HUDEP-2 (cell line): Measurements from ENCODE around the gene MUCL1.
"Not testable (repeated sequence)": the region's sequence is repeated elsewhere in the genome, so short reads cannot be mapped to it uniquely, and the experiment has no call there.

Experiments
- DNase-seq, 76 experiments: peaks; one replicate each; lab custom pipeline; 2025; ENCODE audit not compliant: unreplicated experiment in 76 of 76; lab: John Stamatoyannopoulos, UW

Gene MUCL1, protein sequence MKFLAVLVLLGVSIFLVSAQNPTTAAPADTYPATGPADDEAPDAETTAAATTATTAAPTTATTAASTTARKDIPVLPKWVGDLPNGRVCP

DNA sequence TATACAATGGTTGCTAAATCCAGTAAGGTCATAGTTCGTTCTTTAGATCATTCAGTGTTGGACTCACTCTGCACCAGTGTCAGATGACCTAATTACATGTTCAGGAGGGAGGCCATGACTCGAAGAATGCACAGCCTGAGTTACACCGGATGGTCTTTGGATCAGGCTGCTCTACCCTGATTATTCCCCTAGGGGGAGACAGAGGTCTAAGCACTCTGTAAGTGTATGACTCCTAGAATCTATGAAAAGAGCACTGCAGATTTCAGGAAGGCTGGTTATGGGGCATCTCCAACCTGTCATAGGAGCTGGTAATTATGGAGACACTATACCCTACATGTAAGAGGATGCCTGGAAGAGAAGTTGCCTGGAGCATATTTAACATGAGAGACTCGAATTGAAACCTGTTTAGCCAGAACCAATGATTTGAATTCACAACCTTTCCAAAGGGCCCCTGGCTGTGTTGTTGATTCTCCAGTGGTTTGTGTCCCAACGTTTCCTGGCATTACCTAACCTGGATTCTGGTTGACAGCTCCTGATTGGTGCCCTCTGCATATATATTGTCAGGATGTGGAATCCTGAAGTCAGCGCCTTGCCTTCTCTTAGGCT is at the start of gene MUCL1:
Gene MUCL1, plus strand, starts transcription at position 584 of the 606 bp plus-strand sequence. CDS start 67 bp downstream, outside the sequence.
- peak in 58 of 76 experiments; percentile 2 to 79 (median 38) for DNase-seq

DNA sequence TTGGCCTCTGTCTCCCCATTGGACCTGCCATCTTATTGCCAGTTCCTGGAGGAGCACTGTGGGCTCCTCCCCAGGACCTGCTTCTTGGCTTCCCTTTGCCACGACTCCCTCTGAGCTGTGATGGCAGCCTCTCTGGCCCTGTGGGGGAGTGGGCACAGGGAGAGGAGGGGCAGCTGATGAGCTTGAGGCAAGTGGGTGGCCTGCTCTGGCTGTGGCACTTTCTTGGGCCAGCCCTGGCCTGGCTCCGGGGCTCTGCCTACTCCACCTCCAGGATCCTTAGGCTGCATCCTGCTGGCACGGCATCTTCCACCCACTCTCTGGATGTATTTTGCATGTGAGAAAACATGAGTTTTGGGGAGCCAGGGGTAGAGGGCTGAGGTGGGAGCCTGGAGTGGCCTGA is 32.6 kb upstream of the MUCL1 start:
- DNase-seq, result no peak

DNA sequence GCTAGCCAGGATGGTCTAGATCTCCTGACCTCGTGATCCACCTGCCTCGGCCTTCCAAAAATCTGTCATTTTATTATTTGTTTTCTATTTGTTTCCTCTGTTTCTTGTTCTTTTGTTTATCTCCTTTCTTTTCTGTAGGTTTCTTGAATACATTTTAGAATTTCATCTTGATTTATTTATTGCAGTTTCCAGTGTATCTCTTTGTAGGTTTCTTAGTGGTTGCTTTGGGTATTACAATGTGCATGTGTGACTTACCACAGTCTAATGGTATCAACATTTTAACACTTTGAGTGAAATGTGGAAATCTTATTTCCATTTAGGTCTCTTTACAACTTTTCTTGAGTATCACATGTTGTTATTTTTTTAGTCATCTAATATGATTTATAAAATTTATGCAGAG is 29.9 kb upstream of the MUCL1 start:
- no peak for DNase-seq

DNA sequence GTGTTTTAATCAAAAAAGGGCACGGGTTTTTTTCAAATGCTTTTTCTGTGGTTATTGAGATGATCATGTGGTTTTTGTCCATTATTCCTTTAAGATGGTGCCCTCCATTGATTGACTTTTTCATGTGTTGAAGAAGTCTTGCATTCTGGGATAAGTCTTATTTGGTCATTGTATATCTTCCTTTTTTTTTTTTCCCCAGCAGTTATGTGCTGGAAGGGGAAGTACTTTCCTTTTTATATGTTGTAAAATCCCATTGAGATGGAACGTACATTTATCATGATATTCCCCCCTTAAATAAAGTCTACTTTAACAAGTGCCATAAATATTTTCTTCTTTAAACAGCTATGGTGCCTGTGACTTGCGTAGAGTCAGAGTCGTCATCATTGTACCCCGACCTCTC is 24.8 kb upstream of the MUCL1 start:
- no peak for DNase-seq

DNA sequence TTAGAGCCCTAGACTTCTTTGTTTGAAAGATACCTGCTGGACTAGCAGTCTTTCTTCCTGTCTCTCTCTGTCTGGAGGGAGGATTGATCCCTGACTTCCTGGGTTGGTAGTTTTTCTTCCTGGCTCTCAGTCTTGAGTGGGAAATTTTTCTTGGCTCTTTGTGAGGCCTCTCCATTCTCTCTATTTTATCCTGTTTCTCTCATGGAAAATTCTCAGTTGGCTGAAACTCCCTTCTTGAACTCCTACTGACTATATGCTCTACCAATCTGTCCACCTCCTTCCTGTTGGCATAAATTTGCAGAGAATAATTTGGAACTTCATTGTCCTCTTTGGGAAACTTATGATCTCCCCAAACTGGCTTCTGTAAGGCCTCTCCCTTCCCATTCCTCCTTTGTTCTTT is 24.1 kb upstream of the MUCL1 start:
- no peak for DNase-seq

DNA sequence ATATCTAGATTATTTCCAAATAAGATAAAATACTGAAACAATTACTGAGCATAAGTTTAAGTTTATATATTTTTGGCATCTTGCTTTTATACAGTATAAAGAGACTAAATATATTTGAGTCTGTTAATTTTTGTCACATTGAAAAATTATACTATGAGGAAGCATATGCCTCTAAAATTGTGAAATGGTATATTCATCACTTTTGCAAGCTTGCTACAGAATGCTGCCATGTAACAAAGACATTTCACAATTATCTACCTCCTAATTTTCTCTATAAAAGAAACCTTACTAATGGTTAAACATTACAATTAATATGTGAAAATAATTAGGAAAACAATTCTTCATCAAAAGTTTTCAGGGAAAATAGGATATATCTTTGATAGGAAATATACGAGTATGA is 22.7 kb upstream of the MUCL1 start:
- DNase-seq, result no peak

DNA sequence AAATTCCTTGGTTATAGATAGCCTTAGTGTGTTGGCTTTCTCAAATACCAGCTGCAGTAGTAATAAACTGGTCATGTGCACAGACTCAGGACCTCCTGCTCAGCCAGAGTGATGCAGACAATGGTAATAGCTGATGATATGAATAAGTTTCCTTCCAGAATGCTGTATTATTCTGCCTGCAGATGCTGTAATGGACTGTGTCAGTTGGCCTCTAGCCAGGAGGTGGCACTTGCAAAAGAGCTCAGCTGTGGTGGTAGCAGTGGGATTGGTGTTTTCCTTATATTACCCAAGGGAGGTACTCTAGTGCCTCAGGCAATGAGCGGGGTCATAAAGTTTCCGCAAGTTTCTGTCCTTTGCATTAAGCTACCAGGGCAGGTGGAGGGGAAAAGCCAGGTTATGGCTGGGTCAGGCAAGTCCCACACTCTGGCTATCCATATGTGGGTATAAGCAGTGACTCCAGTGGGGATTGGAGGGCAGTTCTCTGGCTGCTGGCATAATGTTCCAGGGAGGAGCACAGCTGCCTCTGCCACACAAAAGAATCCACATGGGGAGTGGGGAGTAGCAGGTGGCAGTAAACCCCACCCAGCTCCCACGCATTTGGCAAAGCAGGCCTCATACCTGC is 14.0 kb upstream of the MUCL1 start:
- DNase-seq, result no peak

DNA sequence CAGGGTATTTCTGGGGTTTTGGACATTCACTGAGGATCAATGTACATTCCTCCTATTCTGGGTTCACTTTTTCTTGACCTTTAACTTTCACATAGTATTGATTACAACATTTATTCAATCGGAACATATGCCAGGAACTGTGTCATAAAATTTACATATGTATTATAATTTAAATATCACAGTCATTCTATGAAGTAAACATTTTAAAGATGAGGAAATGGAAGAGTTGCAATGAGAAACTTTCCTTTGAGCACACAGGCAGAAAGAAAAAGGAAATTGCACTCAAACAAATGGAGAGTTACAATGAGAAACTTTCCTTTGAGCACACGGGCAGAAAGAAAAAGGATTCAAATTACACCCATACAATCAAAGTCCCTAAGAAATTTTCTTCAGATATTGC is 3.1 kb downstream of the MUCL1 start:
- DNase-seq, result no peak

DNA sequence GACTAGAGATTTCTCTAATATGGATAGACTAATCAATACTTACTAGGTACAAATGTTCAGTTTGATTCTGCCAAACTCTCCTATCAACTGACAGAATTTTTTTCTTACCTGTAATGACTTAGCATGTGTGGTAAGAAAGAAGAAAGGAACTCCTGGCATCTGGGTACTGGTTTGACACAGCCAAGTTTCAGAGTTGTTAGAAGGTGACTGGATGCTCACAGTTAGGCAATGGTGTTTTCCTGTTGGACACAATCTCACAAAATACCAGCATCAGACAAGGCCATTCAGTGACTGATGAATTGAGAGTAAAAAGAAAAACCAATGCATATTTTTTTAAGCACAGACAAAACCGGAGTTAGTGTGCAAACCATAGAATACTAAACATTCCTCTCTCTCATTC is 4.2 kb downstream of the MUCL1 start:
- DNase-seq, result no peak

DNA sequence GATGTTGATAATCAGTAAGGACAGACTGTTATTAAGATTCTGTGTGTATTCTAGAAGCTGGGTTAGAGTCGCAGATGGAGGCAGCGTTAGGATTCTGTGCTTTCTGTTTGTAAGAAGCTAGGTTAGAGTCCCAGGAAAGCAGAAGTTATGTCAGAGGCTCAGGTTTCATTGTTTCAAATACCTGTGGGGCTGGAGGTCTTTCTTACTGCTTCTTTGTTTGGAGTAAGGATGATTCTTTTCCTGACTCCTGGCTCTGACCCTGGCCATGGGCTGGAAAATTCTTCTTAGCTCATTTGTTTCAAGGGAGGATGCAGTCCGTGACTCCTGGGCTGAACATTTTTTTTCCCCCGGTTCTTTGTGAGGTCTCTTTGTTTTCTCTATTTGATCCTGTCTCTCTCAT is 5.2 kb downstream of the MUCL1 start:
- DNase-seq, result no peak

DNA sequence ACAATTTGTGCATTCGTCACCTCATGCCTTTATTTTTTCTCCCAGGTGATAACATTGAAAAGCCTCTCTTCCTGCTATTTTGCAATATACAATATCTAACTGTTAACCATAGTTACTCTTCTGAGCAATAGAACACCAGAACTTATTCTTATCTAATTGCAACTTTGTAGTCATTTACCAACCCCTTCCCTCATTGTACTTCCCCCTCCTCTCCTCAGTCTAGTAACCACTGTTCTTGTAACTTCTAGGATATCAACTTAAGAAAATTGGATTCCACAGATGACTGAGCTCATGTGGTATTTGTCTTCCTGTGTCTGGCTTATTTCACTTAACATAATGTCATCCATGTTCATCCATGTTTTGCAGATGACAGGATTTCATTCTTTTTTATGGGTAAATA is 7.6 kb downstream of the MUCL1 start:
- no peak for DNase-seq

DNA sequence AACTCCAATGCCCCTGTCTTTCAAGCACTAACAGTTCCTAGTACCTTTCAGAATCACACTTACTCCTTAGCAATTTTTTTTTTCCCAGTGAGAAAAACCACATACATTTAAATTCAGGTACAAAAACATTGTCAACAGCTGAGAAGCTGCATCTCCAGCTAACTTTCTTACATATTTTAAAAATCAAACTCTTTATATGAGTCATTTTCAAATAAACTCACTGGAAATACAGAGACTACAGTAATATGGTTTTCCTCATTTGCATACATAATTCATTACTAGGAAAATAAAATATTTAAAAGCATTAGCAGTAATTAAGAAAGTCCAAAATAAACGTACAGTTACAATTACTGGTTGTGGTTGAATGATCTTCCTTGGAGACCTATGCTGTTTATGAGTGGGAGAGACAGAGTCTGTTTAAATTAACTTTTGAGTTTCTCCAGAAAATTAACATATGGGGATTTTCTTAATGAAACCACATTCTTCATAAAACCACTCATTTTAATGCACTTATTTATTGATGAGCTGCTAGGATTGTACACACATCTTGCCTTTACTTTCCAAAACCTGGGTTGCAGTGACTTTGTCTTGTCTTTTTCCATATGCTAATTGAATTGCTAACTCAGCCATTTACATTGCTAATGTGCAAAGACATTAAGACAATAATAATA is 9.8 kb downstream of the MUCL1 start:
- DNase-seq, result no peak

DNA sequence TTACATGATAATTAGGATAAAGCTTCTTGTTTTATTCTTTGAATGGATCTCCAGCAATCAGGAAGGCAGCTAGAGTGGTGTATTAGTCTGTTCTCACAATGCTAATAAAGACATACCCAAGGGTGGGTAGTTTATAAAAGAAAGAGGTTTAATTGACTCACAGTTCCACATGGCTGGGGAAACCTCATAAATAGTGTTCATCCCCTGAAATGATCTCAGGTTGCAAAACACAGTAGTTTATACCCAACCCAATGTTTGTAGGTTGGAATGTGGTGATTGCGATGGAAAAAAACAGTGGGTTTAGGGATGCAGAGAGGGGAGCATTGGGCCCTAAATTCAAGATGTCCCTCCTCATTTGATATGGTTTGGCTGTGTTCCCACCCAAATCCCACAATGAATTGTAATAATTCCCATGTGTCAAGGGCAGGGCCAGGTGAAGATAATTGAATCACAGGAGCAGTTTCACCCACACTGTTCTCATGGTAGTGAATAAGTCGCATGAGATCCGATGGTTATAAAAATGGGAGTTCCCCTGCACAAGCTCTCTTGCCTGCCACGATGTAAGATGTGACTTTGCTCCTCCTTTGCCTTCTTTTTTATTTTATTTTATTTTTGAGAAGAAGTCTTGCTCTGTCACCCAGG is 11.5 kb downstream of the MUCL1 start:
- no peak for DNase-seq

DNA sequence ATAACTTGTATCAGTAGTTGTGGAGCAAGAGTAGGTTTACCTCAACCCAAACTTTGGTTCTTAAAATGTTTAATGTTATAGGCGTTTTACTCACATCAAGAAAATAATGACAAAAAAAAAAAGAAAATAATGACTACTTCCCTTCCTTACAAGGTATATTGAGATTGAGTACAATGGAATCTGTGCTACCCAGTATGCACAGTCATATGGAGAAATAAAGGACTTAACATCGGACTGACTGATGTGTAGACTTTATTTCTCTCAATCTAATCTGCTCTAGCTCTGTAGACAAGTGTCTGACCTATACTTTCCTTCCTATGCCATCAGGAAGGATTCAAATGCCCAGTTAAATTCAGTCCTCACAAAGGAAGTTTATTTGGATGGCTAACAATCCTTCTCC is 14.4 kb downstream of the MUCL1 start:
- no peak for DNase-seq

DNA sequence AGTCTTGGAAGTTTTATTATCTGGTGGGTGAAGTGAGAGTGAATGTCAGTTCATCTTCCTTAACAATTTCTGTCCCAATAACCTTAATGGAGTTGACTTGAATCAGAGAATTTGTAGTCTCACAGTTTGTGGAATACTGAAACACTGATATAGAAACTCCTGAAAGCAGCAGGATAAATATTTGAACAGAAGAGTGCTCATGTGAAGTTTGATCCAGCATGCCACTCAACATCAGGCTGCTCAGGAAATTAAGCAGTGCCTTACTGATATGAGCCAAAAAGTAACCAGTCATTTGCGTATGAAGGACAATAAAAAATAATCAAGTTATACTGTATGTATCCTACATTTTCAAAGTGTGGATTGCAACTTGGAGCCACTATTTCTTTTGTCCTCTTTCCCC is 15.7 kb downstream of the MUCL1 start:
- DNase-seq, result no peak

DNA sequence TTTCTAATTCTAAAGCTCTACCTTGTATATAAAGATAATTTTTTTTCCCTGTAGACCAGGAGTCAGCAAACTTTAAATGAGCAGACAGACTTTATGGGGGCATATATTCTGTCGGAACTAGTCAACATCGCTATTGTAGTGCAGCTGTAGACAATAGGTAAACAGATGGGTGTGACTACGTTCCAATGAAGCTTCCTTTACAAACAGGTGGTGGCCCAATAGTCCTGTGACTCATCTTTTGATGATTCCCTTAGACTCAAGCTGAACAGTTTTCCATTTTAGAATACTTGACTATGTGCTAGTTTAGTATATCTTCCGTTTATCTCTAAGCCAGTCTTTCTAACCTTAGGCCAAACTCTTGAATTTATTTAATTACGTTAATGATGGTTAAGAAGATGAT is 16.3 kb downstream of the MUCL1 start:
- DNase-seq, result no peak

DNA sequence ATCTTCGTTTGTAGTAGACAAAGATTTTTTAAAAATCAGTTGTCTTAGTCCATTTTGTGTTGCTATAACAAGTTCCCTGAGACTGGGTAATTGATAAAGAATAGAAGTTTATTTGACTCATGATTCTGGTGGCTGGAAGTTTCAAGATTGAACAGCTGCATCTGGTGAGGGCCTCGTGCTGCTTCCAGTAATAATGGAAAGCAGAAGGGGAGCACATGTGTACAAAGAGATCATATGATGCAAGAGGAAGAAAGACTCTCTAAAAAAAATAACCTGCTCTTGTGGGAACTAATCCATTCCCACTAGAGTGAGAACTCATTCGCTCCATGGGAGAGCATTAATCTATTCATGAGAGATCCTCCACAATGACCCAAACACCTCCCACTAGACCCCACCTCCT is 24.8 kb downstream of the MUCL1 start:
- no peak for DNase-seq

DNA sequence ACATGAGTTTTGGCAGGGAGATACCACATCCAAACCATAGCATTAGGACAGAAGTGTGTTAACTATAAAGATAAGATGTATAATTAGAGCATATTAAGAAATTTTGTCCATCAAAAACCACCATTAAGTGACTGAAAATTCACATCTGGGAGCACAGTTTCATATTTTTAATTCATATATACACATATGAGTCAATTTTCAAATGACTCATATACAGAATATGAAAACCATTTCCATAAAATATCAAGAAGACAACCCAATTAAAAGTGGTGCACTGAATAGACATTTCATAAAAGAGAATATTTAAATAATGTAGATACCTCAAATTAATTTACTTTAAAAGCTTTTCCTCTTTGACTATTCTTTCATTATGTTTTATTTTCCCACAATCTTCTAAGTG is 25.3 kb downstream of the MUCL1 start:
- DNase-seq, result no peak

DNA sequence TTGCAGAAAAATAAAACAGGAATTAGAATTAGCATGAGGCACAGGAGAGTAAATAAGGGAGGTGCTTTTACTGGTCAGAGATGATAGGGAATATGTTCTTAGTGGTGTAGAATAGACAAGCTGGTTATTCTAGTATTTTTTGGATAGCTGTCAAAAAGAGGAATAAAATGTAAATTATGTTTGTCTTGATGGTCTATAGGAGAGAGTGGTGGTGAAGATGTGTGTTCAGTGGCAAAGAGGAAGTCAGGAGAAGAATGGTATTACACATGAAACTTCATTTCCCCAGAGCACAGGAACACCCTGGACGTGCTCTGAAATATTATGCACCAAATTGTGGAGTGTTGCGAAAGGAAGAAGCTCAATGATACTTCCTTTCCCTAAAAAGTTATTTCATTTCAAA is 27.8 kb downstream of the MUCL1 start:
- DNase-seq, result no peak

DNA sequence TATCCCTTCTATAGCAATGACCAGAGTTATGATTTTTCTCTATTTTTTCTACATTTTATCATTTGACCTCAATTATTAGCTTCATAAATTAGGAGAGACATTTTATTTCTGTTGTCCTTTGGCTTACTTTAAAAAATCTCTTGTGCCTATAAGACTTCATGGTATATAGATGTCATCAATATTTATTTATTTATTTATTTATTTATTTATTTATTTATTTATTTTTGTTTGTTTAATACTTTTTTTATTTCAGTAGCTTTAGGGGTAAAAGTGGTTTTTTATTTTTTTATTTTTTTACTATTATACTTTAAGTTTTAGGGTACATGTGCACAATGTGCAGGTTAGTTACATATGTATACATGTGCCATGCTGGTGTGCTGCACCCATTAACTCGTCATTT is 28.3 kb downstream of the MUCL1 start:
- not testable (repeated sequence) for DNase-seq

DNA sequence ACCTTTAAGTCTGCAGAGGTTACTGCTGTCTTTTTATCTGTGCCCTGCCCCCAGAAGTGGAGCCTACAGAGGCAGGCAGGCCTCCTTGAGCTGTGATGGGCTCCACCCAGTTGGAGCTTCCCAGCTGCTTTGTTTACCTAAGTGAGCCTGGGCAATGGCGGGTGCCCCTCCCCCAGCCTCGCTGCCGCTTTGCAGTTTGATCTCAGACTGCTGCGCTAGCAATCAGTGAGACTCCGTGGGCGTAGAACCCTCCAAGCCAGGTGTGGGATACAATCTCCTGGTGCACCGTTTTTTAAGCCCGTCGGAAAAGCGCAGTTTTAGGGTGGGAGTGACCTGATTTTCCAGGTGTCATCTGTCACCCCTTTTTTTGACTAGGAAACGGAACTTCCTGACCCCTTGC is 34.1 kb downstream of the MUCL1 start:
- DNase-seq, result not testable (repeated sequence)

DNA sequence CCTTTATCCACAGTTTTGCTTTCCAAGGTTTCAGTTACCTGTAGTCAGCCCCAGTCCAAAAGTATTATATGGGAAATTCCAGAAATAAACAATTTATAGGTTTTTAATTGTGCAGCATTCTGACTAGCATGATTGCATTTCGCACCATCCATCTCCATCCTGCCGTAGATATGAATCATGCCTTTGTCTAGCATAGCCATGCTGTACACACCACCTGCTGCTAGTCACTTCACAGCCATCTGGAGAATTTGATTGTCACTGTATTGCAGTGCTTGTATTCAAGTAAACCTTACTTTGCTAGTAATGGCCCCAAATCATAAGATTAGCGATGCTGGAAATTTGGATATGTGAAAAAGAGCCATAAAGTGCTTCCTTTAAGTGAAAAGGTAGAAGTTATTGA is 36.0 kb downstream of the MUCL1 start:
- DNase-seq, result no peak
